K562 (cell line): Measurements from ENCODE around the gene PMPCA. TPM values are rescaled to one million over a fixed set of nuclear protein-coding genes. Genes with fewer than 3 reads are reported as not detected.

ENCODE experiments used
- KAT7 ChIP-seq: sonication (generic); formaldehyde crosslinking; IDR thresholded peaks from 2 replicates; pipeline ENCODE4 v1.8.0; 2022; ENCODE audit warnings: missing genetic modification reagents, mild to moderate bottlenecking, borderline replicate concordance
- NR2C1 ChIP-seq, 2 experiments: fragments of 450-650 bp; IDR thresholded peaks; 2 replicates each; pipeline ENCODE4 v1.6.1; 2017; ENCODE audit warnings: mild to moderate bottlenecking in 2 of 2, antibody characterized with exemption in 1 of 2, inconsistent platforms in 1 of 2, missing compliant biosample characterization in 1 of 2, missing genetic modification characterization in 1 of 2
- PML ChIP-seq: IDR thresholded peaks from 2 replicates; pipeline ENCODE4 v1.6.1; 2012; ENCODE audit warnings: low read length, inconsistent platforms
- SAP30 ChIP-seq: fragments of 200-600 bp; sonication (generic); IDR thresholded peaks from 2 replicates; pipeline ENCODE4 v1.6.1; 2012; ENCODE audit warnings: borderline replicate concordance, low read depth, mild to moderate bottlenecking, moderate library complexity, low read length, control low read depth, inconsistent platforms; ENCODE audit not compliant: insufficient read depth, poor library complexity, severe bottlenecking
- TBP ChIP-seq: optimal IDR thresholded peaks from 2 replicates; pipeline ENCODE3; 2011; ENCODE audit warnings: low read depth, low read length, improper control_type of control experiment
- ZNF778 ChIP-seq: fragments of 450-650 bp; formaldehyde crosslinking; IDR thresholded peaks from 2 replicates; pipeline ENCODE4 v1.4.0; 2020; ENCODE audit warnings: mild to moderate bottlenecking, moderate library complexity
- polyA plus RNA-seq, 8 experiments: library from polyadenylated mRNA; depleted of rRNA in 4 of 8; stranded (reverse) in 5 of 8; unstranded in 3 of 8; fragments of >200 nt; fragmentation: Nextera tagmentation in 2 of 8; fragmentation: Illumina TruSeq in 1 of 8; extraction: Ambion mirVana in 2 of 8; extraction: Trizol in 1 of 8; gene quantifications; 2 replicates each; pipeline versions ENCODE4 v1.2.1 to v1.2.3, GENCODE V29; 2011 to 2014; ENCODE audit warnings: inconsistent platforms in 1 of 8, missing spikeins in 1 of 8
- total RNA-seq, 7 experiments: library from RNA; depleted of rRNA in 6 of 7; stranded (reverse); fragments of >200 nt in 6 of 7; fragmentation: Illumina TruSeq in 2 of 7; extraction: Trizol in 2 of 7; gene quantifications; 2 replicates each; pipeline versions ENCODE4 v1.2.1 to v1.2.3, GENCODE V29; 2011 to 2021; ENCODE audit warnings: low replicate concordance in 1 of 7
- TF ChIP-seq, protein P1 (sequence below), 2 experiments: fragments of 450-650 bp in 1 of 2; sonication (generic) in 1 of 2; formaldehyde crosslinking in 1 of 2; IDR thresholded peaks; 2 replicates each; pipeline versions ENCODE4 v1.7.1 to v1.9.0; 2016 to 2022; ENCODE audit warnings: inconsistent platforms in 1 of 2, mild to moderate bottlenecking in 1 of 2, missing genetic modification reagents in 1 of 2
- TF ChIP-seq, protein P2 (sequence below): conservative IDR thresholded peaks from 2 replicates; pipeline ENCODE4 v1.6.1; 2011; ENCODE audit warnings: low read depth, mild to moderate bottlenecking, low read length; ENCODE audit not compliant: control insufficient read depth

Gene PMPCA
- total and polyA plus RNA-seq, 9 of the 15 experiments (the other 6 are each of a cell fraction or from before 2014, with no cell fraction given): 23.9 to 143 (median 86.6) TPM

- TF ChIP-seq, protein P1, sequence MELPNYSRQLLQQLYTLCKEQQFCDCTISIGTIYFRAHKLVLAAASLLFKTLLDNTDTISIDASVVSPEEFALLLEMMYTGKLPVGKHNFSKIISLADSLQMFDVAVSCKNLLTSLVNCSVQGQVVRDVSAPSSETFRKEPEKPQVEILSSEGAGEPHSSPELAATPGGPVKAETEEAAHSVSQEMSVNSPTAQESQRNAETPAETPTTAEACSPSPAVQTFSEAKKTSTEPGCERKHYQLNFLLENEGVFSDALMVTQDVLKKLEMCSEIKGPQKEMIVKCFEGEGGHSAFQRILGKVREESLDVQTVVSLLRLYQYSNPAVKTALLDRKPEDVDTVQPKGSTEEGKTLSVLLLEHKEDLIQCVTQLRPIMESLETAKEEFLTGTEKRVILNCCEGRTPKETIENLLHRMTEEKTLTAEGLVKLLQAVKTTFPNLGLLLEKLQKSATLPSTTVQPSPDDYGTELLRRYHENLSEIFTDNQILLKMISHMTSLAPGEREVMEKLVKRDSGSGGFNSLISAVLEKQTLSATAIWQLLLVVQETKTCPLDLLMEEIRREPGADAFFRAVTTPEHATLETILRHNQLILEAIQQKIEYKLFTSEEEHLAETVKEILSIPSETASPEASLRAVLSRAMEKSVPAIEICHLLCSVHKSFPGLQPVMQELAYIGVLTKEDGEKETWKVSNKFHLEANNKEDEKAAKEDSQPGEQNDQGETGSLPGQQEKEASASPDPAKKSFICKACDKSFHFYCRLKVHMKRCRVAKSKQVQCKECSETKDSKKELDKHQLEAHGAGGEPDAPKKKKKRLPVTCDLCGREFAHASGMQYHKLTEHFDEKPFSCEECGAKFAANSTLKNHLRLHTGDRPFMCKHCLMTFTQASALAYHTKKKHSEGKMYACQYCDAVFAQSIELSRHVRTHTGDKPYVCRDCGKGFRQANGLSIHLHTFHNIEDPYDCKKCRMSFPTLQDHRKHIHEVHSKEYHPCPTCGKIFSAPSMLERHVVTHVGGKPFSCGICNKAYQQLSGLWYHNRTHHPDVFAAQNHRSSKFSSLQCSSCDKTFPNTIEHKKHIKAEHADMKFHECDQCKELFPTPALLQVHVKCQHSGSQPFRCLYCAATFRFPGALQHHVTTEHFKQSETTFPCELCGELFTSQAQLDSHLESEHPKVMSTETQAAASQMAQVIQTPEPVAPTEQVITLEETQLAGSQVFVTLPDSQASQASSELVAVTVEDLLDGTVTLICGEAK (IDR thresholded peaks at IDR 0.05): peak; percentile 51
- TF ChIP-seq, protein P1 (CRISPR knock-in tag; IDR thresholded peaks at IDR 0.05): no peak
- TF ChIP-seq PML (peak; percentile 26; the same call in 1 of the 2 replicates), KAT7 (CRISPR knock-in tag) (0 out of 2 replicates have a peak, but pooled peaks have one; percentile 16), SAP30 (peak; percentile 35), NR2C1 (IDR thresholded peaks at IDR 0.05) (peak; percentile 36; the same call in 1 of the 2 replicates), NR2C1 (tag; IDR thresholded peaks at IDR 0.05) (peak; percentile 38; the same call in 1 of the 2 replicates), ZNF778 (CRISPR knock-in tag) (no peak), TBP (peak; percentile 39)
- TF ChIP-seq, protein P2, sequence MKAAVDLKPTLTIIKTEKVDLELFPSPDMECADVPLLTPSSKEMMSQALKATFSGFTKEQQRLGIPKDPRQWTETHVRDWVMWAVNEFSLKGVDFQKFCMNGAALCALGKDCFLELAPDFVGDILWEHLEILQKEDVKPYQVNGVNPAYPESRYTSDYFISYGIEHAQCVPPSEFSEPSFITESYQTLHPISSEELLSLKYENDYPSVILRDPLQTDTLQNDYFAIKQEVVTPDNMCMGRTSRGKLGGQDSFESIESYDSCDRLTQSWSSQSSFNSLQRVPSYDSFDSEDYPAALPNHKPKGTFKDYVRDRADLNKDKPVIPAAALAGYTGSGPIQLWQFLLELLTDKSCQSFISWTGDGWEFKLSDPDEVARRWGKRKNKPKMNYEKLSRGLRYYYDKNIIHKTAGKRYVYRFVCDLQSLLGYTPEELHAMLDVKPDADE: no peak
Observed at GRCh38 chr9:136373300-136374182, 36.9 kb upstream of the PMPCA start, which contains the start of gene CARD9 (continued).
